ENCODE measurements around the gene ITPR1.

The ITPR1 gene

GRCh38 chr3:4664412-4664811 lies 171.3 kb downstream of the ITPR1 start:
- no peak for TF ChIP-seq CTCF (IDR thresholded peaks at IDR 0.05; ENCODE audit: extremely low read depth, insufficient read depth, missing control alignments)
- no peak for DNase-seq (ENCODE audit: low spot score)
- in situ Hi-C loops (cut with MboI; ENCODE audit: low pct_unique_long_range_greater_than_20kb, low sequenced_read_pairs, unreplicated experiment): no loop called here

- no peak for DNase-seq (ENCODE audit: low spot score)
- no peak for TF ChIP-seq CTCF (IDR thresholded peaks at IDR 0.05; ENCODE audit: extremely low read depth, insufficient read depth, missing control alignments)
- in situ Hi-C loops (cut with MboI; ENCODE audit: low pct_unique_long_range_greater_than_20kb, low sequenced_read_pairs, unreplicated experiment): no loop called here
Observed at GRCh38 chr3:4665197-4665596, 172.0 kb downstream of the ITPR1 start.

GRCh38 chr3:4666071-4666470 lies 172.9 kb downstream of the ITPR1 start:
- DNase-seq (ENCODE audit: low spot score): no peak
- TF ChIP-seq CTCF (IDR thresholded peaks at IDR 0.05; ENCODE audit: extremely low read depth, insufficient read depth, missing control alignments): no peak
- in situ Hi-C loops (cut with MboI; ENCODE audit: low pct_unique_long_range_greater_than_20kb, low sequenced_read_pairs, unreplicated experiment): no loop called here

GRCh38 chr3:4670352-4670751 lies 177.2 kb downstream of the ITPR1 start:
- peak; percentile 16 for TF ChIP-seq CTCF (IDR thresholded peaks at IDR 0.05; ENCODE audit: extremely low read depth, insufficient read depth, missing control alignments)
- in situ Hi-C loops (cut with MboI; ENCODE audit: low pct_unique_long_range_greater_than_20kb, low sequenced_read_pairs, unreplicated experiment): no loop called here
- peak; percentile 13 for DNase-seq (ENCODE audit: low spot score)

GRCh38 chr3:4672725-4673275 lies 179.7 kb downstream of the ITPR1 start:
- in situ Hi-C loops (cut with MboI; ENCODE audit: low pct_unique_long_range_greater_than_20kb, low sequenced_read_pairs, unreplicated experiment): no loop called here
- DNase-seq (ENCODE audit: low spot score): no peak
- no peak for TF ChIP-seq CTCF (IDR thresholded peaks at IDR 0.05; ENCODE audit: extremely low read depth, insufficient read depth, missing control alignments)

- DNase-seq (ENCODE audit: low spot score): no peak
- TF ChIP-seq CTCF (IDR thresholded peaks at IDR 0.05; ENCODE audit: extremely low read depth, insufficient read depth, missing control alignments): no peak
- in situ Hi-C loops (cut with MboI; ENCODE audit: low pct_unique_long_range_greater_than_20kb, low sequenced_read_pairs, unreplicated experiment): no loop called here
Observed at GRCh38 chr3:4674216-4674615, 181.1 kb downstream of the ITPR1 start.

GRCh38 chr3:4675704-4676103 lies 182.6 kb downstream of the ITPR1 start:
- in situ Hi-C loops (cut with MboI; ENCODE audit: low pct_unique_long_range_greater_than_20kb, low sequenced_read_pairs, unreplicated experiment): no loop called here
- TF ChIP-seq CTCF (IDR thresholded peaks at IDR 0.05; ENCODE audit: extremely low read depth, insufficient read depth, missing control alignments): no peak

More at GRCh38 chr3:4675704-4676103, 182.6 kb downstream of the ITPR1 start:
- DNase-seq (ENCODE audit: low spot score): no peak
